GM21576 (cell line): Measurements from ENCODE around the gene RGS17.

Experiments
- ATAC-seq: cut with Tn5 transposase; IDR thresholded peaks from one replicate; pipeline ENCODE4 v1.9.1; 2021; ENCODE audit warnings: mild to moderate bottlenecking, moderate library complexity; ENCODE audit not compliant: unreplicated experiment

The RGS17 gene

GRCh38 chr6:152959333-152959732 lies 171.7 kb downstream of the RGS17 start:
- ATAC-seq = no peak

- ATAC-seq = no peak
These were observed 173.3 kb downstream of the RGS17 start for GRCh38 chr6:152957796-152958195.
